ENCODE measurements around the gene MYH14. TPM values are rescaled to one million over a fixed set of nuclear protein-coding genes. Genes with fewer than 3 reads are reported as not detected.

Gene MYH14
- total and polyA plus RNA-seq, 10 of the 15 experiments (the other 5 are each of a cell fraction or from before 2014, with no cell fraction given) = 0.06 to 0.69 (median 0.15) TPM; not detected in 4

DNA sequence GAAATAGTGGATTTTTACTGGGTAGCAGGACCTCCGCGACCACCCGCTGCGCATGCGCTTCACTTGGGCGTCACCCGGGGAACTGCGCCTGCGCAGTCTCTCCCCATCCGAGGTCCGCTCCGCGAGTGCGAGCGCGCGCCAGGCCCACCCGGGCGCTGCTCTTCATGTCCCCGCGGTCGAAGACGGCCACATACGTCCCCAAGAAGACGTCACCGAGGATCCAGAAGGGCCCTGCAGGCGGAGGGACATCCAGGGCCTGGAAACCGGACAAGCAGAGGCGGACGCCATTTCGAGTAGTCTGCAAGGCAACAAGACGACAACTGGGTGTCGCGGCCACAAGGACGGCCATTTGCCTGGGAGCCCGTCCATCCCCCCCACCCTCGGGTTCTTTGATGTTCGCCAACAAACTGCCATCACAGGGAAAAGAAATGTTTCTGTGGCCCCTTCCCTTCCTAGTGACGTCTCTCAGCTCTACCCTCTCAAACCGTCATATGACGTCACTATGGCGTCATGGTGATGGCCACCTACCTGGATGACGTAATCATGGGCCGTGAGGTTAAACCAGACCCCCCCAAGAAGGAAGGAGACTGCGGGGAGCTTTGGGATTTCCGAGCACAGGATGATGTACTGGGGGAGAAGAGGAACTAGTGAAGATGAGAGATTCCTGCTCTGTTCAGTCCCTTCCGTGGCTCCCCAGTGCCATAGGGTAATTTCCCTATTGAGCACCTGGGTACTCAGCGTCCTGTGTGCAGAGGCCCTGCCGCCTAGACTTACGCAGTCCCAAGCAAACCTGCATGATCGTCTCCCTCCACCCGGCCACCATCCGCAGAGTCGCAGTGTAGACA lies 155.3 kb downstream of the MYH14 start (continued):
- TF ChIP-seq, protein P1, sequence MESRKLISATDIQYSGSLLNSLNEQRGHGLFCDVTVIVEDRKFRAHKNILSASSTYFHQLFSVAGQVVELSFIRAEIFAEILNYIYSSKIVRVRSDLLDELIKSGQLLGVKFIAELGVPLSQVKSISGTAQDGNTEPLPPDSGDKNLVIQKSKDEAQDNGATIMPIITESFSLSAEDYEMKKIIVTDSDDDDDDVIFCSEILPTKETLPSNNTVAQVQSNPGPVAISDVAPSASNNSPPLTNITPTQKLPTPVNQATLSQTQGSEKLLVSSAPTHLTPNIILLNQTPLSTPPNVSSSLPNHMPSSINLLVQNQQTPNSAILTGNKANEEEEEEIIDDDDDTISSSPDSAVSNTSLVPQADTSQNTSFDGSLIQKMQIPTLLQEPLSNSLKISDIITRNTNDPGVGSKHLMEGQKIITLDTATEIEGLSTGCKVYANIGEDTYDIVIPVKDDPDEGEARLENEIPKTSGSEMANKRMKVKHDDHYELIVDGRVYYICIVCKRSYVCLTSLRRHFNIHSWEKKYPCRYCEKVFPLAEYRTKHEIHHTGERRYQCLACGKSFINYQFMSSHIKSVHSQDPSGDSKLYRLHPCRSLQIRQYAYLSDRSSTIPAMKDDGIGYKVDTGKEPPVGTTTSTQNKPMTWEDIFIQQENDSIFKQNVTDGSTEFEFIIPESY (IDR thresholded peaks at IDR 0.05) = no peak
- TF ChIP-seq, protein P2, sequence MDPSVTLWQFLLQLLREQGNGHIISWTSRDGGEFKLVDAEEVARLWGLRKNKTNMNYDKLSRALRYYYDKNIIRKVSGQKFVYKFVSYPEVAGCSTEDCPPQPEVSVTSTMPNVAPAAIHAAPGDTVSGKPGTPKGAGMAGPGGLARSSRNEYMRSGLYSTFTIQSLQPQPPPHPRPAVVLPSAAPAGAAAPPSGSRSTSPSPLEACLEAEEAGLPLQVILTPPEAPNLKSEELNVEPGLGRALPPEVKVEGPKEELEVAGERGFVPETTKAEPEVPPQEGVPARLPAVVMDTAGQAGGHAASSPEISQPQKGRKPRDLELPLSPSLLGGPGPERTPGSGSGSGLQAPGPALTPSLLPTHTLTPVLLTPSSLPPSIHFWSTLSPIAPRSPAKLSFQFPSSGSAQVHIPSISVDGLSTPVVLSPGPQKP (IDR thresholded peaks at IDR 0.05; ENCODE audit: low read depth, low read length) = no peak
- no peak for TF ChIP-seq ZBED1 (IDR thresholded peaks at IDR 0.05; ENCODE audit: borderline replicate concordance)
- no peak for TF ChIP-seq STAT1 (conservative IDR thresholded peaks at IDR 0.05)
- peak; percentile 83 for TF ChIP-seq NRF1 (conservative IDR thresholded peaks at IDR 0.05; ENCODE audit: low read depth, low read length)
- TF ChIP-seq CBX5 (IDR thresholded peaks at IDR 0.05; ENCODE audit: low read depth) = no peak
- TF ChIP-seq KLF5 (IDR thresholded peaks at IDR 0.05; ENCODE audit: partially characterized antibody) = no peak
- no peak for TF ChIP-seq HDAC6 (IDR thresholded peaks at IDR 0.05; ENCODE audit: unreplicated experiment)
- TF ChIP-seq MTA3 (IDR thresholded peaks at IDR 0.05; ENCODE audit: borderline replicate concordance, low read length) = no peak
- TF ChIP-seq NBN (IDR thresholded peaks at IDR 0.05) = peak; percentile 99
- no peak for TF ChIP-seq EZH2 (IDR thresholded peaks at IDR 0.05; ENCODE audit: borderline replicate concordance, control insufficient read depth, low read depth, low read length)
- TF ChIP-seq LARP7 (IDR thresholded peaks at IDR 0.05) = no peak
- no peak for TF ChIP-seq CEBPB (IDR thresholded peaks at IDR 0.05; ENCODE audit: borderline replicate concordance in 1 of 2, low read depth in 2 of 2, low read length in 2 of 2)
- no peak for TF ChIP-seq FOXM1 (IDR thresholded peaks at IDR 0.05; ENCODE audit: low read depth, low read length)
- TF ChIP-seq RAD51 (IDR thresholded peaks at IDR 0.05) = 0 out of 2 replicates have a peak, but pooled peaks have one; percentile 35
- TF ChIP-seq, protein P3, sequence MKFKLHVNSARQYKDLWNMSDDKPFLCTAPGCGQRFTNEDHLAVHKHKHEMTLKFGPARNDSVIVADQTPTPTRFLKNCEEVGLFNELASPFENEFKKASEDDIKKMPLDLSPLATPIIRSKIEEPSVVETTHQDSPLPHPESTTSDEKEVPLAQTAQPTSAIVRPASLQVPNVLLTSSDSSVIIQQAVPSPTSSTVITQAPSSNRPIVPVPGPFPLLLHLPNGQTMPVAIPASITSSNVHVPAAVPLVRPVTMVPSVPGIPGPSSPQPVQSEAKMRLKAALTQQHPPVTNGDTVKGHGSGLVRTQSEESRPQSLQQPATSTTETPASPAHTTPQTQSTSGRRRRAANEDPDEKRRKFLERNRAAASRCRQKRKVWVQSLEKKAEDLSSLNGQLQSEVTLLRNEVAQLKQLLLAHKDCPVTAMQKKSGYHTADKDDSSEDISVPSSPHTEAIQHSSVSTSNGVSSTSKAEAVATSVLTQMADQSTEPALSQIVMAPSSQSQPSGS (IDR thresholded peaks at IDR 0.05; ENCODE audit: low read length) = peak; percentile 94
- TF ChIP-seq ZNF384 (IDR thresholded peaks at IDR 0.05; ENCODE audit: borderline replicate concordance, low read depth, low read length) = no peak
- TF ChIP-seq HDAC2 (IDR thresholded peaks at IDR 0.05) = no peak
- TF ChIP-seq TCF3 (IDR thresholded peaks at IDR 0.05; ENCODE audit: borderline replicate concordance, insufficient read depth, low read depth, low read length) = no peak
- TF ChIP-seq, protein P4, sequence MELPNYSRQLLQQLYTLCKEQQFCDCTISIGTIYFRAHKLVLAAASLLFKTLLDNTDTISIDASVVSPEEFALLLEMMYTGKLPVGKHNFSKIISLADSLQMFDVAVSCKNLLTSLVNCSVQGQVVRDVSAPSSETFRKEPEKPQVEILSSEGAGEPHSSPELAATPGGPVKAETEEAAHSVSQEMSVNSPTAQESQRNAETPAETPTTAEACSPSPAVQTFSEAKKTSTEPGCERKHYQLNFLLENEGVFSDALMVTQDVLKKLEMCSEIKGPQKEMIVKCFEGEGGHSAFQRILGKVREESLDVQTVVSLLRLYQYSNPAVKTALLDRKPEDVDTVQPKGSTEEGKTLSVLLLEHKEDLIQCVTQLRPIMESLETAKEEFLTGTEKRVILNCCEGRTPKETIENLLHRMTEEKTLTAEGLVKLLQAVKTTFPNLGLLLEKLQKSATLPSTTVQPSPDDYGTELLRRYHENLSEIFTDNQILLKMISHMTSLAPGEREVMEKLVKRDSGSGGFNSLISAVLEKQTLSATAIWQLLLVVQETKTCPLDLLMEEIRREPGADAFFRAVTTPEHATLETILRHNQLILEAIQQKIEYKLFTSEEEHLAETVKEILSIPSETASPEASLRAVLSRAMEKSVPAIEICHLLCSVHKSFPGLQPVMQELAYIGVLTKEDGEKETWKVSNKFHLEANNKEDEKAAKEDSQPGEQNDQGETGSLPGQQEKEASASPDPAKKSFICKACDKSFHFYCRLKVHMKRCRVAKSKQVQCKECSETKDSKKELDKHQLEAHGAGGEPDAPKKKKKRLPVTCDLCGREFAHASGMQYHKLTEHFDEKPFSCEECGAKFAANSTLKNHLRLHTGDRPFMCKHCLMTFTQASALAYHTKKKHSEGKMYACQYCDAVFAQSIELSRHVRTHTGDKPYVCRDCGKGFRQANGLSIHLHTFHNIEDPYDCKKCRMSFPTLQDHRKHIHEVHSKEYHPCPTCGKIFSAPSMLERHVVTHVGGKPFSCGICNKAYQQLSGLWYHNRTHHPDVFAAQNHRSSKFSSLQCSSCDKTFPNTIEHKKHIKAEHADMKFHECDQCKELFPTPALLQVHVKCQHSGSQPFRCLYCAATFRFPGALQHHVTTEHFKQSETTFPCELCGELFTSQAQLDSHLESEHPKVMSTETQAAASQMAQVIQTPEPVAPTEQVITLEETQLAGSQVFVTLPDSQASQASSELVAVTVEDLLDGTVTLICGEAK (IDR thresholded peaks at IDR 0.05; ENCODE audit: borderline replicate concordance) = no peak
- no peak for TF ChIP-seq RB1 (IDR thresholded peaks at IDR 0.05; ENCODE audit: borderline replicate concordance)
- TF ChIP-seq SIN3A (IDR thresholded peaks at IDR 0.05; ENCODE audit: low read depth, low read length) = no peak; the same call in 1 of the 2 replicates
- no peak for TF ChIP-seq RELA (IDR thresholded peaks at IDR 0.05; ENCODE audit: borderline replicate concordance, partially characterized antibody)

Measured in GM12878 (cell line).